DMS114 treated with DMSO at 0.1 percent for 48 hours (cell line): Measurements from ENCODE around the gene GPR132.
"Not testable (repeated sequence)": the region's sequence is repeated elsewhere in the genome, so short reads cannot be mapped to it uniquely, and the experiment has no call there.

Experiments
- DNase-seq: peaks from one replicate; lab custom pipeline; 2025; ENCODE audit not compliant: unreplicated experiment; lab: John Stamatoyannopoulos, UW

GPR132 gene

GRCh38 chr14:105045710-105046326 is 19.4 kb downstream of the GPR132 start:
- peak; percentile 22 for DNase-seq

DNA sequence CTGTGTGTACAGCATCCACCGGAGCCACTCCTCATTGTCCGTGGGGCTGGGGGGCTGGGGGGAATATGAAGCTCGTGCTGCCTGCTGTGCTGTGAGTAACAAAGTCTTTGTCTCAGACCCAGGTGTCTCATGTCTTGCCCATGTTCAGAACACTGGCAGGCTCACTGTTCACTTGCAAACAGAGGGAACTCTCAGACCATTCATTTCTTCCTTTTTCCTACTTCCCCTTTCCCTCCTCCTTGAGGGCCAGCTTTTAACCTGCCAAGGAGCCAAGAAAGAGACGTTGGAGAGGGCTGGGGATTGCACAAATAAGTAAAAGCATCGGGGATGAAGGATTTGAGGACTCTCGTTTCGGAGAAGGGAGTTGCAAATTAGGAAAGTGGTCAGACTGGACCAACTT is 21.6 kb downstream of the GPR132 start:
- DNase-seq, result no peak

DNA sequence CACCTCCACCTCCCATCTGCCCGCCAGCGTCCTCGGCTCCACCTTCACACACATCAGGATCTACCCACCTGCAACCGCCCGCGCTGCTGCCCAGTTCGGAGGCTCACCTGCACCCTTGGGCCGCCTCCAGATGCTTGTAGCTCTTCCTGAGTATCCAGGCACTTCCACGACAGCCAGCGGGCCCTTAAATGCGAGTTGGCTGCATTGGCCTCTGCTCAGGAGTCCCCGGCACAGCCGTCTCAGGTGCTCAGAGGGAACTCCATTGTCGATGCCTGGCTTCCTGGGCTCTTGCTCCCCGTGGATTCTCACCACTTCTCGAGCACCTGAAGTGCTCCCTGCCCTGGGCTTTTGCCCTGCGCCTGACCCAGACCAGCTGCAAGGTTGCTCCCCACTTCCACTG is 22.4 kb downstream of the GPR132 start:
- no peak for DNase-seq

- no peak for DNase-seq
These were observed 23.1 kb downstream of the GPR132 start for GRCh38 chr14:105041841-105042765.

- no peak for DNase-seq
These were observed 25.6 kb downstream of the GPR132 start for GRCh38 chr14:105039458-105040205.

DNA sequence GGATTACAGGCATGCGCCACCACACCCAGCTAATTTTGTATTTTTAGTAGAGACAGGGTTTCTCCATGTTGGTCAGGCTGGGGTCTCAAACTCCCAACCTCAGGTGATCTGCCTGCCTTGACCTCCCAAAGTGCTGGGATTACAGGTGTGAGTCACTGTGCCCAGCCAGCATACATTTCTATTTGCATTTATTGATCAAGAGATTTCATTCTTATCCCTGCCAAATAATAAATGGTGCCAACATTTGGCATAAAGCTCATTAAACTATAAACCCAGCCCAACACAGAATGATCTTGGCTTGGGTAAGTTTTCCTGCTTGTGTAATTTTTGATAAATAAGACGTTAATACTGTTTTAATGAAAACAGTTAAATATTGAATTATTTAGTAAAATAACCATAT is 29.6 kb downstream of the GPR132 start:
- DNase-seq, result not testable (repeated sequence)

DNA sequence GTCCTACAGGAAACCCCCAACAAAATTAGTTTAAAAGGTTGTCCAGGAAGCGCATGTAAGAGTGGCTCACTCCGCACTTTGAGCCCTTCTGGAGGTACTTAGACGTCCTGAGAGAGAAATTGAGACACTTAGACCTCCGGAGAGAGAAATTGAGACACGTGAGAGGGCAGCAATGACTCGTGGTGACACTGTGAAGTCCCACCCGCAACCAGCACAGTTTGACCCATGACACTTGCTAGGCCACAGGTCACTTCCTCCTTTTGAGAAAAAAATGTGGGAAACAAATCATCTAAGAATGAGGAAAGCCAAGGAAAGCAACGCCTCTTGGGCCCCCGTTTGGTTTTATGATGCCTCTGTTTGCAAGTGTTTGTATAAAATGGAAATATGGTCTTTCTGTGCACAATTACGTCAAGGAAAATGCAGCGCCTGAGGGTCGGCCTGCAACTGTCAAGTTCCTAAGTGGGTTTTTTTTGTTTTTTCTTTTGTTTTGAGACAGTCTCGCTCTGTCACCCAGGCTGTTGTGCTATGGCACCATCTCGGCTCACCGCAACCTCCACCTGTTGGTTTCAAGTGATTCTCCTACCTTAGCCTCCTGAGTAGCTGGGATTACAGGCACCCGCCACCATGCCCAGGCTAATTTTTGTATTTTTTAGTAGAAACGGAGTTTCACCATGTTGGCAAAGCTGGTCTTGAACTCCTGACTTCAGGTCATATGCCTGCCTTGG is 30.8 kb downstream of the GPR132 start:
- no peak for DNase-seq

DNA sequence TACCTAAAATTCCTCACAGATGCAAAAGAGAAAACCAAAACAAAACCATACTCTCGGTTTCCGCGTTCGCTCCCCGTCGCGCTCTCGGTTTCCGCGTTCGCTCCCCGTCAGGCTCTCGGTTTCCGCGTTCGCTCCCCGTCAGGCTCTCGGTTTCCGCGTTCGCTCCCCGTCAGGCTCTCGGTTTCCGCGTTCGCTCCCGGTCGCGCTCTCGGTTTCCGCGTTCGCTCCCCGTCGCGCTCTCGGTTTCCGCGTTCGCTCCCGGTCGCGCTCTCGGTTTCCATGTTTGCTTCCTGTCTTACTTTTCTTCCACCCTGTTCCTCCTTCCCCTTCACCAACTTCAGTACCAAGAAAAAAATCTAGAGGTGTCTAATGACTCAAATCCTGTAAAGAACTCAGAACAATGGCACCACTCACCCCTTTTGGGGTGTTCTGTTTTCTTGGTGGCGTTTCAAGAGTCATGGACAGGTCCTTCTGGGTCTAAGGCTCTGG is 31.8 kb downstream of the GPR132 start:
- DNase-seq, result not testable (repeated sequence)

- DNase-seq, result not testable (repeated sequence)
These were observed 32.8 kb downstream of the GPR132 start for GRCh38 chr14:105032451-105032901.

- DNase-seq, result no peak
These were observed 34.3 kb downstream of the GPR132 start for GRCh38 chr14:105030836-105031396.

DNA sequence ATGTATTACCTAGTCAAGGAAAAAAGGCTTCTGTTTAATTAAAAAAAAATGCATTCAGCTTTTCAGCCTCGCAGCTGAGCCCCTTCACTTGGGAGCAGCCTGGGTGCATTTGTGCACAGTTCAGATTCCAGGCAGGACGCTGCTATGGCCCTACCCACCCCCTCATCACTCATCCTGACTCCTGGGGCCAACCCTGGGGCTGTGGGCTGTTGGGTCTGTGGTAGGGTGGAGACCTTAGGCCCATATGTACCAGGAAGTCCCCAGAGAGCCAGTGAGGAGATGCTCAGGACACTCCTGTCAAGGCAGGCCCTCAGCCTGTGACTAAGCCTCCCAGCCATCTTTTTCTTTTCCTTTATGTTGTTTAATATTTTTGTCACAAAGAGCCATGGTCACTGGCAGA is 35.0 kb downstream of the GPR132 start:
- no peak for DNase-seq

DNA sequence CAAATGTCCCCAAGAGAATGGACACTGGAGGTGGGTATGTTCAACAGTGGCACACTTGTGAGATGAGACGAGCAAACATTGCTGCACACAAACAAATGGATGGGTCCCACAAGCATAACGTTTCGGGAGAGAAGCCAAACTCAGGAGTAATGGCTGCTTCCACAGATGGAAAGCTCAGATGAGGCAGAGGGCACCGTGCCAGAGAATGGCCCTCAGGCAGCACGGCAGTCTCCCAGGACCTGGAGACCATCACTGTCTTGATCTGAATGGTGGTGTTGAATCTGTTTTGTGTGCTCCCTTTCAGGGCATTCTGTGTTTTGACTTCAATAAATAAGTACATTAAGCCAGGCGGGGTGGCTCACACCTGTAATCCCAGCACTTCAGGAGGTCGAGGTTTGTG is 35.8 kb downstream of the GPR132 start:
- no peak for DNase-seq

DNA sequence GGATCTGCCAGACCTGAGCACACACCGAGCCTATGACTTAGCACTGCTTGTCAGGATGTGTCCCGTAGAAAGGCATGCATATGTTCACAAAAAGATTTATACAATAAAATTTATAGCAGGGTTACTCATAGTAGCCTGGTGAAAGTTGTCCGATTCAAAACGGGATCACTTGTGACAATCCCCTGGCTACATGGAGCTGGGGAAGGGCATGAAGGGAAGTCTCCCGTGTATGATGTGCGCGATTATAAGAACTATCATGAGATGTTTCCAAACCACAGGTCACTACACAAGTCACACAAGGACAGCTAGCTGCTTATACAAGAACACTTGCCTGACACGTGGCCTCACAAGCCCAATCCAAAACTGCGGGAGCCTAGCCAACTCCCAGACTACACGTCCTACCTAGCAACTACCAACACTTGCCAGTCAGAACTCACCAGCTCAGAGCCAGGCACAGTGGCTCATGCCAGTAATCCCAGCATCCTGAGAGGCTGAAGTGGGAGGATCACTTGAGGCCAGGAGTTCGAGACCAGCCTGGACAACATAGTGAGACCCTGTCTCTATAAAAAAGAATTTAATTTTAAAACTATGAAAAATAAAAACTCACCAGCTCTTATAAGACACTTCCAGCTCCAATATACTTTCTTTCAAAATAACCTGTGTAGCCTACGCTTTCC is 36.8 kb downstream of the GPR132 start:
- DNase-seq, result no peak

DNA sequence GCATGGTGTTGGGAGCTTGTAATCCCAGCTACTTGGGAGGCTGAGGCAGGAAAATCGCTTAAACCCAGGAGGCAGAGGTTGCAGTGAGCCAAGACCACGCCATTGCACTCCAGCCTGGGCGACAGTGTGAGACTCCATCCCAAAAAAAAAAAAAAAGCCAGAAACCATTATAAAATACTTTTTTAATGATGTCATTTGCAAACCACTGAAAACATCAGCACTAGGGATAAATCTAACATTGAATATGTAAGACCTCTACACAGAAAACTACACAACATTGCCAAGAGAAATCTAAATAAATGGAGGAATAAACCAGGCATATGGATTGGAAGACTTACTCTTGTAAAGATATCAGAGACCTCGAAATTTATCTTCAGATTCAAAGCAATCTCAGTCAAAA is 37.5 kb downstream of the GPR132 start:
- DNase-seq, result not testable (repeated sequence)

DNA sequence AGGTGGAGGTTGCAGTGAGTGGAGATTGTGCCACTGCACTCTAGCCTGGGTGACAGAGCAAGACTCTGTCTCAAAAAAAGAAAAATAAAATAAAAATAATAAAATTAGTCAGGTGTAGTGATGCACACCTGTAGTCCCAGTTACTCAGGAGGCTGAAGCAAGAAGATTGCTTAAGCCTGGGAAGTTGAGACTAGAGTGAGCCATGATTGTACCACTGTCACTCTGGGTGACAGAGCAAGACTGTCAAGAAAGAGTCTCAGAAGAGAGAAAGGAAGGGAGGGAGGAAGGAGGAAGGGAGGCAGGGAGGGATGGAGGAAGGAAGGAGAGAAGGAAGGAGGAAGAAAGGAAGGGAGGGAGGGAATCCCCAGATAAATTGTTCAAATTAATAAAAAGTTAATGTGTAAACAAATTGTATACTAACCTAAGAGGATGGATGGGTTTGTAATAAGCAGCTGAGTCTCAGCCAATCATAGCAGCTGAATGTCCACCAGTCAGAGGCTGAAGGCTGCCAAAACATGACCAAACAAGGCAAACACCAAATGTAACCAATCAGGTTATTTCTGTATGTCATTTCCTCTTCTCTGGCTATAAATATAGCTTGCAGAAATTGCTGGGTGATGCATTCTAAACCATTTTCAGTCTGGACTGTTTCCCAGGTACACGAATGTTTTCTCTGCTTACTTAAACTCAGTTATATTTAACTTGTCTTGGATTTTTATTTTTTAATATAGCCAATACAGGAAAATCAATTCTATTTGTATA is 38.2 kb downstream of the GPR132 start:
- DNase-seq, result no peak

GRCh38 chr14:105026033-105026785 is 39.0 kb downstream of the GPR132 start:
- DNase-seq, result no peak

- no peak for DNase-seq
These were observed 39.8 kb downstream of the GPR132 start for GRCh38 chr14:105025429-105025828.

- no peak for DNase-seq
These were observed 41.3 kb downstream of the GPR132 start for GRCh38 chr14:105023791-105024480.
